Stimulated activated CD8-positive, alpha-beta memory T cell treated with anti-CD3 and anti-CD28 coated beads, Interleukin-7, amount 100 ng/mL, for 48 hours (primary cell): Measurements from ENCODE around the gene ANKRD13B.
"Not testable (repeated sequence)": the region's sequence is repeated elsewhere in the genome, so short reads cannot be mapped to it uniquely, and the experiment has no call there.

Experiments used
- DNase-seq, 2 donors: peaks; one replicate each; pipeline ENCODE4 v3.0.0-alpha.2; 2020; ENCODE audit warnings: low read depth in 1 of 2; ENCODE audit errors: extremely low read depth in 1 of 2

Gene ANKRD13B

DNA sequence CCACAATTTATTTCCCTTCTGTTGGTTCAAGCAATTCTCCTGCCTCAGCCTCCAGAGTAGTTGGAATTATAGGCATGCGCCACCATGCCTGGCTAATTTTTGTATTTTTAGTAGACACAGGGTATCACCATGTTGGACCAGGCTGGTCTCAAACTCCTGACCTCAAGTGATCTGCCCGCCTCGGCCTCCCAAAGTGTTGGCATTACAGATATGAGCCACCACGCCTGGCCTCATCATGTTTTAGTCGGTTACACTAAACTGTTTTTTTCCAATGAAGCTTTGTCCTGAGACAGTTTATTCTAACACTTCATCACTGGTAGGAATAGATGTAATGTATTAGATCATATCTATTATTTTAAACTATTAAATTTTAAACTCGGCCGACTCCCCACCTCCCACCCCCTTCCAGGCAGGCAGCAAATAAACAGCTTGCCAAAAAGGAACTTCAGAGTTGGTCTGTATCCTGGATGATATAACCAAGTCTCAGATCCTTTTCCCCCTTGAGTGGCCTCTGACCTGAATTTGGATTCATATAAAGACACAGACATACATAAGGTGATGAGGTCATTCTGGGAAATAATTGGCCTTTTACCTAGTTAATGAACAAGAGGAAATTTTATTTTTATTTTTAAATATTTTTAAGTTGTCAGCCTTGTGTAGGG, 48.2 kb downstream of the ANKRD13B start:
- no peak for DNase-seq

DNA sequence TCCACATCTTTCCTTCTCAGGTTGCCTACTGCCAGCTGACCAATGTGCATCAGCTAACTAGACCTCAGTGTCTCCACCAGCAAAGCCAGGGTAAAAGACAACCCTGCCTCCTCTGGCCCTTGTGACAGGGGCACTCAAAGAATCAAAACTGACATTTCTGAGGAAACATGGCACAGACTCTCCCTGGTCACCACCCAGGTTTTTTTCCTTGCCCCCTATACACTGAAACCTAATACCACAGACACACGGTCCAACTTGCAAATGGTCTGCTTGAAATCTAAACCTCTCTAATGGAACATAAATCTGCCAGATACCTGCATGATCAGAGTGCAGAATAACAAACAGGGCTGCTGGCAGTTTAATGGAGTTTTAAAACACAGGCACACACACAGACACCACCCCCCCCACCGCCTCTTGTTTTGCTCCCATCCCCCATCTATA, 49.3 kb downstream of the ANKRD13B start:
- no peak for DNase-seq

DNA sequence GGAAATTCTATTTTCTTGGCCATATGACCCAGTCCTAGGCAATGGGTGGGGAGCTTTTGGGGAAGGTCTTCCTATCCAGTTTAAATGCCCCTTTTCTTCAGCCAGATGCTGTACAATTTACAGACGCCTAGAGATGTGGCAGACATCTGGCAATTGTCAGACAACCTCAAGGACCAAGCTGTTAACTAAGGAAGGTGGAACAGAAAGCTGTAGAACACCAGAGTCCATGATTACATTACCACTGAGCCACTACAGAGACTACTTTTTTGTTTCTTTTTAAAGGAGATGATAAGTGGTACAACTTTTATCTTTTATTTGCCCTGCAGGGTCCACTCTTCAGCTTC, 50.9 kb downstream of the ANKRD13B start:
- no peak for DNase-seq

DNA sequence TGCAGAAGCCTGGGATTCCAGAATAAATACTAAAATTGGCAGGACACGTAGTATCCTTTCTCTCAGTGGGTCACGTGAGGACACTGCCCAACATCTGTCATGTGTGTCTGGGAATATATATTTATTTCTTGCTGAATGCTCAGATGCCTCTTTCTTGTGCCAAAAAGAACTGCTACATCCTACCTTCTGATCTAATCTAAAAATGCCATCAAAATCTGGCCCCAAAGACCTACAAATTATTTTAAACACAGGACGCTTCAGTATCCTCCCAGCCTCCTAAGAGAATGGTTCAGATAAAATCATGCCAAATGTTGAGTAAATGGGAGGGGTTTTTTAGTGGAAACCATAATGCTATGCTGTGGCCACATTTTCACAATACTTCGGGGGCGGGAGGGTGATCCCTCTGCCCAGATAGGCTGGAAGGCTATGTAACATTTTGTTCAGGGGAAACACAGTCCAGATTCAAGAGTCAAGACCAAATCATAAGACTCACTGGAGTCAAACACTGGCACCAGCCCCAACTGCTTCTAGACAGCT, 52.7 kb downstream of the ANKRD13B start:
- no peak for DNase-seq

DNA sequence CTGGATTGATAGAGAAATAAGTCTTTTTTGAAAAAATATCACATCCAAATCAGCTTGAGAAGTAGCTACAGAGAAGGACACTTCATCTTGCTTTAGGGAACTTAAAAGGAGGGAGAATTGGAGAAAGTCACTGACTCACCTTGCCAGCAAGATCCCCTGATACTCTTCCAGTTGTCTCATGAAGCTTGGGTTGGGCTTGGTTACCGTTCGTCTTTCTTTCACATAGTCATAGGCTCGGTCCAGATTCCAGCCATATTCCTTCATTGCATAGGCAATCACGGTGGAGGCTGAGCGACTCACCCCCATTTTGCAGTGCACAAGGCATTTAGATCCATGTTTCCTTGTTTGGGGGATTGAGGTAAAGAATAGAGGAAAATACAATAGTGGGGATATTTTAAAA, 55.1 kb downstream of the ANKRD13B start:
- no peak for DNase-seq

DNA sequence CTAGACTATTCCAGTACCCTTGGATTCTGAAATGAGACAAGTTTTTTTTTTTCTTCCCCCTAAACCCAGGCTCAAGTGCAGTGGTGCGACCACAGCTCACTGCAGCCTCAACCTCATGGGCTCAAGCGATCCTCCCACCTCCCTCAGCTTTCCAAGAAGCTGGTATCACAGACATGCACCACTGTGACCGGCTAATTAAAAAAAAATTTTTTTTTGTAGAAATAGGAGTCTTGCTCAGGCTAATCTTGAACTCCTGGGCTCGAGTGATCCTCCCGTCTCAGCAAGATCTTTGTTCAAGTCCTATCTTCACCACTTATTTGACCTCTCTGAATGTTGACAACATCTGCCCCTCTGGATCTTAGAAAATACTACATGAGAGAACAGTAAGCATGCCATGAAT, 56.4 kb downstream of the ANKRD13B start:
- DNase-seq: no peak

DNA sequence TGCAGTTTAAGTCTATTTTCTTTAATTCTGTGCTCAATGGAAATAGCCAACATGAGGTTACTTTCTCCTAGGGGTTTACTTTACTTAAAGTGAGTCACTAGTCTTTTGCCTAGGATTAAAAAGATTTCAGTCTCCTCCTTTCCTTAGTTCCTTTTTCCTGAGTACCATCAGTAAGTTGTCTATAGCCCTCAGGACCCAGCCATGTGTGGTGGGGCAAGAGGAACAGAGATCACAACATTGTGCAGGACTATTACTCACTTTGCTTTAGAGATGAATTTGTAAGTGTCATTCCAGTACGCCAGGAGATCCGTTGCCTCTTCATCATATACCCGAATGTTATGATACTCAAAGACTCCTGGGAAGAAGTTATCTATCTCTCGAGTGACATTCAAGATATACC, 57.5 kb downstream of the ANKRD13B start:
- DNase-seq: no peak

DNA sequence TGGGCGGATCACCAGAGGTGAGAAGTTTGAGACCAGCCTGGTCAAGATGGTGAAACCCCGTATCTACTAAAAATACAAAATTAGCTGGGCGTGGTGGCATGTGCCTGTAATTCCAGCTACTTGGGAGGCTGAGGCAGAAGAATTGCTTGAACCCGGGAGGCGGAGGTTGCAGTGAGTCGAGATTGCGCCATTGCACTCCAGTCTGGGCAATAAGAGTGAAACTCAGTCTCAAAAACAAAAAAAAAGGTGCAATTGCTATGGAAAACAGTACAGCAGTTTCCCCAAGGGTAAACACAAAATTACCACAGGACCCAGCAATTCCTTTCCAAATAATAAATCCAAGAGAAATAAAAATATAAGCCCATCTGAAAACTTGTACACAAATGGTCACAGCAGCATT, 59.0 kb downstream of the ANKRD13B start:
- DNase-seq: not testable (repeated sequence)

DNA sequence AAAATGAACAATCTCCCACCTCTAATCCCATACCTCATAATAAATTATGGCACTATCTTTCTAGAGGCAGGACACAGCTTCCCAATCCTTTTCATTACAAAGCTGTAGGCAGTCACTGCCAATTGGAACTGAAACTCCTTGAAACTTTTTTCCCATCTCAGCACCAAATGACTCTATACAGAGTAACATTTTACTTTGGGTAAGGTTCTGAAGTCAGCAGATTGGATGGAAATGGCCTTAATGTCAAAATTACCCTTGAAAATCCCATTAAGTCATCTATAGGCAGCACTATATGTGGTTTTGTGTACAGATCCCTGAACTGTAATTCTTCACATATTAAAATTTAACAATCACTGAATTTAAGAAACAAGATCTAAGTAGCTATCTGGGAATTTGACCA, 60.0 kb downstream of the ANKRD13B start:
- no peak for DNase-seq

DNA sequence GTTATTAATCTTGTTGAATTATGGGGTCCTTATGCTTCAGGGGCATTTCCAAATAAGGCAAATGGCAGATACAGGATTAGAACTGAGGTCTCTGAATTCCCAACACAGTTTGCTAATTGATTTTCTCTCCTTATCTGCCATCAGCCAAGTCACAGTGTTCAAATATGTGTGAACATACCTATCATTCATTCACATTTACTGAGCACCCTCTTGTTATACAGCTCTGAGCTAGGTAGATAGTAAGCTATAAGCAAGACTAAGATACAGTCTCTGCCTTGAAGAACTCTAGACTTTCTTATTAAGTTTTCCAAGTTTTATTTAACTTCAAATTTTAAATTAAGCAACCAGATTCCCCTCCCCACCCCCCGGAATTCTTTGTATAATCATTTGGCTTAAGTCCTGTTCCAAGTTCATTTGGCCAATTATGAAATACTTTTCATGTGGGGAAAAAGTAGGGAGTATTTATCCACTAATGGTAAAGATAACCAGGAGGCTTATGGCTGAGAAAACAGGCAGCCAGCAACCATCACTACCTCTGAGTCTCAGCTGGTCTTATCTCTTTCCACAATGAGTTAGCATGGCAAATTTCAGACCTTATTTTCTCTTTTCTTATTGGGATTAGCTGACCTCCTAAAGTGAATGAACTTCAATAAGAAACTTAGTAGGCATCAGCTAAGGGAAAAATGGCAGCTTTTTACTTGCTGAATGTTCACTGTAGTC, 61.2 kb downstream of the ANKRD13B start:
- no peak for DNase-seq

DNA sequence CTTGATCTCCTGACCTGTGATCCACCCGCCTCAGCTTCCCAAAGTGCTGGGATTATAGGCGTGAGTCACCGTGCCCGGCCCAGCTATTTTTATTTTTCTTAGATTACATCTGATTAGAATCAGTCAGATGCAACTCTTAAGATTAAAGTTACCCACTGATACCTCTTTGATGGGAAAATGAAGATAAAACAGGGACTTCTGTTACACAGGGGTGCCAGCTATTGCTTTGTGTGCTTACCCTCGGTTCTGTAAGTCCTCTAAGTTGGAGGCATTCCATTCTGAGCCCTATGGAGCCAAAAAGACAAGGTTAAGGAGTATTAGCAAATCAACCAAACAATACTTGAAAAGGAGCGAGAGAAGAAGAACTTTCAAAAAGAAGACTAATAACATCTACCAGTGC, 62.4 kb downstream of the ANKRD13B start:
- DNase-seq: no peak

DNA sequence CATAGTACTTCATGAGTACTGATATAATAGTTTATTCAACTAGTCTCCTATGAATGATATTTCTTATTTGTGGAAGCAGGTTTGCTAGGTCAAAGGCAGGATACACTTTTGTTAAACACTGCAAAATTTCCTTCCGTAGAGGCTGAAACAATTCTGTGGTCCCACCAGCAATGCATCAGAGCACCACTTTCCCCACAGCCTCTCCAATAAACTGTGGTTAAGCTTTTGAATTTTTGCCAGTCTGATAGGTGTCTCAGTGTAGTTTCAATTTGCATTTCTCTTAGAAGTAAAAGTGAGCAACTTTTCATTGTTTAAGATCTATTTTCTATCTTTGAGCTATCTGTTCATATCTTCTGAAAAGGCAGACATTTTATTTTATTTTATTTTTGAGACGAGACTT, 66.2 kb downstream of the ANKRD13B start:
- DNase-seq: no peak

DNA sequence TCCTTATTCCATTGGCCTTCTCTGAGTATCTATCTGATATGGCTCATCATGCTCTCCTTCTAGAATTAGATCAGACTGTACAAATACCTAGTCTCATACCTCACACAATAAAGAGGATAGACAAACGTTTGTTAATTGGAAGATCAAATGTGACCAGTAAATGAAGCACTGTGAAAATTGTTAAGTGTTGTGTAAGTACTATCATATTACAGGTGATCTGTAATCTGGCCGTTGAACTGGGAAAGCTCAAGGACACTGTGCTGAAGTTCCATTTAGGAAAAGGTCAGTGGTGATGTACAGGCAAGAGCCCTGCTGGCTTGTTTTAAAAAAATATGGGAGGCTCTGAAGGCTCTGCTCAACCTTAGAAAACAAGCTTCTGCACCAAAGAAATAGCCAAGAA, 68.3 kb downstream of the ANKRD13B start:
- no peak for DNase-seq

DNA sequence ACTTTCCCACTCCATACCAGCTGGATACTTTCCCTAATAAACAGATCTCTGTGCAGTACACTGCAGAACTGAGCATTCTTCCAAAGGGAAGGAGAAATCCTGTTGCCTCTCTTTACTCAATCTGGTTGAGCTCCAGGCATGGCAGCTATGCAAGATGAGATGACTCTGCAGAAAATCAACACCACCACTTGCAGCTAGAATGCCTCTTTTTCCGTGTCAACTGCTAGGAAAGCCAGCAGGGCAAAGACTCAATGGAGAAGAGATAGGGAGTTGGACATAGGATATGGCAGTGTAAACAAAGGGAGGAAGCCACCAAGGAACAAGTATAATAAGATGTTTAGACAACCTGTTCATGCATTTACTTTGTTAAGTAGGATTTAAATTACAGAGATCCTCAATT, 70.2 kb downstream of the ANKRD13B start:
- DNase-seq: no peak
